BE2C (cell line): ENCODE results near the gene COL4A2.

ENCODE experiments used
- DNase-seq: peaks from one replicate; pipeline ENCODE4 v3.0.0-alpha.2; 2020
- H3K27me3 ChIP-seq: fragments of 250-450 bp; sonication (Bioruptor Pico); 2 replicates; pipeline ENCODE4 v1.5.1; 2020; ENCODE audit warnings: mild to moderate bottlenecking
- H3K36me3 ChIP-seq: fragments of 250-450 bp; sonication (Bioruptor Pico); 2 replicates; pipeline ENCODE4 v1.5.1; 2020; ENCODE audit warnings: mild to moderate bottlenecking
- H3K4me1 ChIP-seq: fragments of 250-450 bp; sonication (Bioruptor Pico); 2 replicates; pipeline ENCODE4 v1.5.1; 2020
- H3K4me3 ChIP-seq: 2 replicates; pipeline ENCODE4 v1.5.1; 2011; ENCODE audit warnings: low read depth, low read length
- H3K9me3 ChIP-seq: fragments of 250-450 bp; sonication (Bioruptor Pico); 2 replicates; pipeline ENCODE4 v1.5.1; 2020
- CTCF ChIP-seq: IDR thresholded peaks from 2 replicates; pipeline ENCODE4 v1.5.1; 2012; ENCODE audit warnings: mild to moderate bottlenecking, low read depth, low read length

COL4A2 gene

GRCh38 chr13:110512198-110512740 is 205.2 kb downstream of the COL4A2 start:
- no peaks in the 10 kb centered on the region for H3K9me3 ChIP-seq
- no peak overlapping the region for H3K4me3 ChIP-seq
- TF ChIP-seq CTCF, result no peak
- no peaks in the 10 kb centered on the region for H3K36me3 ChIP-seq
- H3K27me3 ChIP-seq, result peaks cover 9% of the 10 kb centered on the region
- no peak for DNase-seq
- H3K4me1 ChIP-seq, result peaks cover 9% of the 10 kb centered on the region; the same call in 1 of the 2 replicates

GRCh38 chr13:110516500-110516899 is 209.4 kb downstream of the COL4A2 start:
- H3K9me3 ChIP-seq, result no peaks in the 10 kb centered on the region
- H3K4me3 ChIP-seq, result no peak overlapping the region
- H3K4me1 ChIP-seq, result no peaks in the 10 kb centered on the region
- H3K36me3 ChIP-seq, result no peaks in the 10 kb centered on the region
- TF ChIP-seq CTCF, result no peak
- DNase-seq, result no peak
- H3K27me3 ChIP-seq, result peaks cover 6% of the 10 kb centered on the region

- Histone ChIP-seq H3K4me1 (no peaks in the 10 kb centered on the region), H3K27me3 (peaks cover 6% of the 10 kb centered on the region), H3K36me3 (no peaks in the 10 kb centered on the region), H3K9me3 (no peaks in the 10 kb centered on the region), H3K4me3 (no peak overlapping the region)
- DNase-seq, result no peak
- TF ChIP-seq CTCF, result no peak
Observed at GRCh38 chr13:110517505-110518225, 210.6 kb downstream of the COL4A2 start.

- Histone ChIP-seq H3K27me3 (peaks cover 6% of the 10 kb centered on the region), H3K4me1 (no peaks in the 10 kb centered on the region), H3K4me3 (no peak overlapping the region), H3K36me3 (no peaks in the 10 kb centered on the region), H3K9me3 (no peaks in the 10 kb centered on the region)
- no peak for DNase-seq
- no peak for TF ChIP-seq CTCF
Observed at GRCh38 chr13:110518226-110518525, 211.1 kb downstream of the COL4A2 start.

GRCh38 chr13:110518571-110518970 is 211.5 kb downstream of the COL4A2 start:
- no peak for DNase-seq
- no peaks in the 10 kb centered on the region for H3K9me3 ChIP-seq
- H3K4me3 ChIP-seq, result no peak overlapping the region
- no peaks in the 10 kb centered on the region for H3K4me1 ChIP-seq
- no peaks in the 10 kb centered on the region for H3K36me3 ChIP-seq
- peaks cover 6% of the 10 kb centered on the region for H3K27me3 ChIP-seq
- TF ChIP-seq CTCF, result no peak

- no peak for DNase-seq
- peaks cover 8% of the 10 kb centered on the region for H3K27me3 ChIP-seq
- no peak for TF ChIP-seq CTCF
- H3K4me3 ChIP-seq, result no peak overlapping the region
- no peaks in the 10 kb centered on the region for H3K4me1 ChIP-seq
- no peaks in the 10 kb centered on the region for H3K9me3 ChIP-seq
- no peaks in the 10 kb centered on the region for H3K36me3 ChIP-seq
Observed at GRCh38 chr13:110519046-110519445, 212.0 kb downstream of the COL4A2 start.
